ENCODE measurements around the gene PPIL6. TPM values are rescaled to one million over a fixed set of nuclear protein-coding genes. Genes with fewer than 3 reads are reported as not detected.

Gene PPIL6
- total RNA-seq, 4 donors from 2014 or later, result 1.9 to 9.0 (median 2.5) TPM

DNA sequence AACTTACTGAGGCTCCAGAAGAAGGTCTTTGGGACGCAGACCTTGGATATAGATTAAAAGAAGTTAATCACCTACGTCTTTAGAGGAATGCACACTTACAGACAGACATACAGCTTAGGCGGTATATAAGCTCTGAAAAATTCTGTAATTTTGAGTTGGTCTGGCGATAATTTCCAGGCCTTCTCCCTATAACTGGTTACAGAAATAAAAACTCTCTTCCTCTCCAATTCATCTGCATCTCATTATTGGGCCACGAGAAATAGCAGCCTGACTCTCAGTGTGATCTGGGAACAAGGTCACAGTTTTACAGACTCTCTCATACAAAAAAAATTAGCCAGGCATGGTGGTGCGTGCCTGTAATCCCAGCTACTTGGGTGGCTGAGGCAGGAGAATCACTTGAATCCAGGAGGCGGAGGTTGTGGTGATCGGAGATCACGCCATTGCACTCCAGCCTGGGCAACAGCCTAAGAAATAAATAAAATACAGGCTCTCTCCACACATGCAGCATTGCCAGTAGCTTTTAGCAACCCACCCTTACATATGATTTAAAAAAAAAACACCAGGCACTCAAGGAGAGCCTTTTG, 37.9 kb upstream of the PPIL6 start:
- Histone ChIP-seq H3K4me3 (no peak overlapping the region), H3K27ac (no peak overlapping the region), H3K4me1 (peaks cover 4 to 62% (median 32%) of the 10 kb centered on the region in 3 donors), H3K27me3 (no peaks in the 10 kb centered on the region), H3K9me3 (no peaks in the 10 kb centered on the region), H3K36me3 (peaks cover 0 to 66% of the 10 kb centered on the region in 2 donors)
- TF ChIP-seq POLR2AphosphoS5 (IDR thresholded peaks at IDR 0.05) (no peak), EP300 (IDR thresholded peaks at IDR 0.05) (no peak), POLR2A (IDR thresholded peaks at IDR 0.05) (no peak)
- TF ChIP-seq, protein P1, sequence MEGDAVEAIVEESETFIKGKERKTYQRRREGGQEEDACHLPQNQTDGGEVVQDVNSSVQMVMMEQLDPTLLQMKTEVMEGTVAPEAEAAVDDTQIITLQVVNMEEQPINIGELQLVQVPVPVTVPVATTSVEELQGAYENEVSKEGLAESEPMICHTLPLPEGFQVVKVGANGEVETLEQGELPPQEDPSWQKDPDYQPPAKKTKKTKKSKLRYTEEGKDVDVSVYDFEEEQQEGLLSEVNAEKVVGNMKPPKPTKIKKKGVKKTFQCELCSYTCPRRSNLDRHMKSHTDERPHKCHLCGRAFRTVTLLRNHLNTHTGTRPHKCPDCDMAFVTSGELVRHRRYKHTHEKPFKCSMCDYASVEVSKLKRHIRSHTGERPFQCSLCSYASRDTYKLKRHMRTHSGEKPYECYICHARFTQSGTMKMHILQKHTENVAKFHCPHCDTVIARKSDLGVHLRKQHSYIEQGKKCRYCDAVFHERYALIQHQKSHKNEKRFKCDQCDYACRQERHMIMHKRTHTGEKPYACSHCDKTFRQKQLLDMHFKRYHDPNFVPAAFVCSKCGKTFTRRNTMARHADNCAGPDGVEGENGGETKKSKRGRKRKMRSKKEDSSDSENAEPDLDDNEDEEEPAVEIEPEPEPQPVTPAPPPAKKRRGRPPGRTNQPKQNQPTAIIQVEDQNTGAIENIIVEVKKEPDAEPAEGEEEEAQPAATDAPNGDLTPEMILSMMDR (IDR thresholded peaks at IDR 0.05), result no peak
- WGBS, 2 donors (ENCODE audit: low coverage in 1 of 2), result 83 to 100% methylated on average over 4 to 6 of the region's 9 CpGs
- no peak for ATAC-seq

DNA sequence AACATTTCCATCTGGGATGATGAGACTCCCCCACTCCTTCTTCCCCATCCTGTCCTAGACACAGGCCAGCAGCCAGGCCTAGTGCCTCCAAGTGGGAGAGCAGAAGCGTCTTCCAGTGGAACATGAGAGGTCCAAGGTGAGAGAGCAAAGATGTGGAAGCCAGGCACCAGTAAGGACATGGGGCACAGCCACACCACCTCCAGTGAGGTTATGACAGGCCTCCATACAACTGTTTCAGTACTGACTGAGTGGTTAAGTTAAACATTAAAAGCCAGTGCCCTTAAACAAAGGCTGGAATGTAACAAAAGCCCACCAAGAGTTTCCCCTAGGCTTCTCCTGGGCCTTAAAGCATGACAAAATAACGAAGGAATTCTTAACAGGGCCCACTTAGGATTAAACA, 37.3 kb upstream of the PPIL6 start:
- Histone ChIP-seq H3K27me3 (no peaks in the 10 kb centered on the region), H3K9me3 (no peaks in the 10 kb centered on the region), H3K4me3 (no peak overlapping the region), H3K36me3 (peaks cover 0 to 72% of the 10 kb centered on the region in 2 donors), H3K27ac (no peak overlapping the region), H3K4me1 (peaks cover 4 to 62% (median 32%) of the 10 kb centered on the region in 3 donors)
- TF ChIP-seq POLR2AphosphoS5 (IDR thresholded peaks at IDR 0.05), result no peak
- TF ChIP-seq EP300 (IDR thresholded peaks at IDR 0.05), result no peak
- no peak for TF ChIP-seq POLR2A (IDR thresholded peaks at IDR 0.05)
- TF ChIP-seq, protein P1 (IDR thresholded peaks at IDR 0.05), result no peak
- ATAC-seq, result no peak
- 70 to 83% methylated on average over 1 of the region's 2 CpGs for WGBS, 2 donors (ENCODE audit: low coverage in 1 of 2)

DNA sequence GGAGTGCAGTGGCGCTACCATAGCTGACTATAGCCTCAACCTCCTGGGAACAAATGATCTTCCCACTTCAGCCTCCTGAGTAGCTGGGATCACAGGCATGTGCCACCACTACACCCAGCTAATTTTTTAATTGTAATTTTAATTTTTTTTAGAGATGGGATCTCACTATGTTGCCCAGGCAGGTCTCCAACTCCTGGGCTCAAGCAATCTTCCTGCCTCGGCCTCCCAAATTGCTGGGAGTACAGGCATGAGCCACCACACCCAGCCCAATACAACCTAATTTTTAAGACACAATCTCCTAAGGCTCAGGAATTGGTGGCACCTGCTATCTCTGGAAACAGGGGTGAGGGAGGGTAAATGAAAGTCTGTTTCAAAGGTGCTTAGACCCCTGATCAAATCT, 36.8 kb upstream of the PPIL6 start:
- Histone ChIP-seq H3K9me3 (no peaks in the 10 kb centered on the region), H3K27ac (no peak overlapping the region), H3K4me1 (peaks cover 4 to 57% (median 31%) of the 10 kb centered on the region in 3 donors), H3K27me3 (no peaks in the 10 kb centered on the region), H3K36me3 (peaks cover 0 to 77% of the 10 kb centered on the region in 2 donors), H3K4me3 (no peak overlapping the region)
- no peak for ATAC-seq
- WGBS, 2 donors (ENCODE audit: low coverage in 1 of 2), result 90 to 100% methylated on average over 1 to 2 of the region's 2 CpGs
- TF ChIP-seq POLR2AphosphoS5 (IDR thresholded peaks at IDR 0.05), result no peak
- TF ChIP-seq POLR2A (IDR thresholded peaks at IDR 0.05), result no peak
- no peak for TF ChIP-seq EP300 (IDR thresholded peaks at IDR 0.05)
- TF ChIP-seq, protein P1 (IDR thresholded peaks at IDR 0.05), result no peak

DNA sequence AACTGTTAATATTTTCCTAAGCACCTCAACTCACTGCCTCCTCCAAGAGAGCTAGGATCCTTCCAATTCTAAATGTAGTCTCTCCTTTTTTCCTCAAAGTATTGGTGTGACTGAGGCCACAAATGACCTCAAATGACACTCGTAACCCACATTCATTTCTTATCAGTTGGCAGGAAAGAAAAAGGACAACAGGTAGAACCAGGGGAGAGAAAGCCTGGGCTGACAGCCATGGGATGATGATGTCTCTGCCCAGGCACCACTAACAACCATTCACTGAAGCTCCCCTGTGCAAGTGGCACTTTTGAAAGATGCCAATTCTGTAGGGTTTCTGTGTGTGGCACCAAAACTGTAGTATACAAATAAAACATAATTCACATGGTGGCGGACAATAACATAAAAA, 35.2 kb upstream of the PPIL6 start:
- 80 to 91% methylated on average over 1 to 2 of the region's 2 CpGs for WGBS, 2 donors (ENCODE audit: low coverage in 1 of 2)
- H3K4me3 ChIP-seq, result no peak overlapping the region
- H3K27me3 ChIP-seq, result no peaks in the 10 kb centered on the region
- peaks cover 3 to 41% (median 15%) of the 10 kb centered on the region in 3 donors for H3K4me1 ChIP-seq
- no peaks in the 10 kb centered on the region for H3K9me3 ChIP-seq
- H3K27ac ChIP-seq, result no peak overlapping the region
- TF ChIP-seq EP300 (IDR thresholded peaks at IDR 0.05) (no peak), POLR2AphosphoS5 (IDR thresholded peaks at IDR 0.05) (no peak), POLR2A (IDR thresholded peaks at IDR 0.05) (no peak)
- TF ChIP-seq, protein P1 (IDR thresholded peaks at IDR 0.05), result no peak
- no peak for ATAC-seq
- H3K36me3 ChIP-seq, result peaks cover 0 to 81% of the 10 kb centered on the region in 2 donors

DNA sequence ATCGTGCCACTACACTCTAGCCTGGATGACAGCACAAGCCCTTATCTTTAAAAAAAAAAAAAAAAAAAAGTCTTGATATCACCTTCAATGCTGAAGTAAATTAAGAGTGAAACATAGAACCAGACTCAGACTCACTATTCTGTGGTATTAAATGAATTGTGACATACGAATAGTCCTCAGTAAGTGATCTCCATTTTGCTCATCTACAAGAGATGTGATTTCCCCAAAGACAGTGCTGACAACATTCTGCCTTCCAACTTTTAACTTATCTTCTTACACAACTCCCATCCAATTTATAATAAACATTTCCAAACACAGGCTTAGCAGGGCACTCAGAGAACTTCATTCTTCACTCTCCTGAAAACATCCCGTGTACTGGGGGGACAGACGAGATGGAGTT, 34.6 kb upstream of the PPIL6 start:
- Histone ChIP-seq H3K4me3 (no peak overlapping the region), H3K36me3 (peaks cover 0 to 85% of the 10 kb centered on the region in 2 donors), H3K27me3 (no peaks in the 10 kb centered on the region), H3K9me3 (no peaks in the 10 kb centered on the region), H3K4me1 (peaks cover 0 to 35% (median 10%) of the 10 kb centered on the region in 3 donors), H3K27ac (no peak overlapping the region)
- no peak for TF ChIP-seq POLR2AphosphoS5 (IDR thresholded peaks at IDR 0.05)
- WGBS, 2 donors (ENCODE audit: low coverage in 1 of 2), result 75 to 77% methylated on average over 4 of the region's 4 CpGs
- ATAC-seq, result no peak

Data from gastroesophageal sphincter (tissue), 4 donors.